H1 (cell line): ENCODE data around the gene MGLL. TPM values are rescaled to one million over a fixed set of nuclear protein-coding genes. Genes with fewer than 3 reads are reported as not detected.

Experiments used
- EGR1 ChIP-seq: IDR thresholded peaks from 2 replicates; pipeline ENCODE4 v1.6.1; 2011; ENCODE audit warnings: low read depth, low read length, borderline replicate concordance
- HDAC6 ChIP-seq: IDR thresholded peaks from one replicate; pipeline ENCODE4 v1.7.1; 2012; ENCODE audit warnings: low read depth, mild to moderate bottlenecking, inconsistent platforms, low read length, moderate library complexity
- polyA plus RNA-seq, 7 experiments: library from polyadenylated mRNA; depleted of rRNA in 3 of 7; stranded (reverse) in 5 of 7; unstranded in 2 of 7; fragments of >200 nt in 5 of 7; fragments of 200-250 nt in 2 of 7; gene quantifications; 1 replicate in 5 of 7; 2 replicates in 1 of 7; 4 replicates in 1 of 7; pipeline versions ENCODE4 v1.2.1 to v1.2.3, GENCODE V29; 2011 to 2013; ENCODE audit warnings: missing spikeins in 2 of 7, mixed read lengths in 2 of 7
- total RNA-seq: library from RNA; stranded (reverse); fragmentation: NEBNext Ultra II Directional; extraction: Animal tissue kit (Norgen Biotek cat#: 25700); gene quantifications from 2 replicates; pipeline ENCODE4 v1.2.1, GENCODE V29; 2021

MGLL gene
- total and polyA plus RNA-seq, 2 of the 8 experiments (the other 6 are each of a cell fraction or from before 2014, with no cell fraction given), result 0.05 to 0.34 TPM

DNA sequence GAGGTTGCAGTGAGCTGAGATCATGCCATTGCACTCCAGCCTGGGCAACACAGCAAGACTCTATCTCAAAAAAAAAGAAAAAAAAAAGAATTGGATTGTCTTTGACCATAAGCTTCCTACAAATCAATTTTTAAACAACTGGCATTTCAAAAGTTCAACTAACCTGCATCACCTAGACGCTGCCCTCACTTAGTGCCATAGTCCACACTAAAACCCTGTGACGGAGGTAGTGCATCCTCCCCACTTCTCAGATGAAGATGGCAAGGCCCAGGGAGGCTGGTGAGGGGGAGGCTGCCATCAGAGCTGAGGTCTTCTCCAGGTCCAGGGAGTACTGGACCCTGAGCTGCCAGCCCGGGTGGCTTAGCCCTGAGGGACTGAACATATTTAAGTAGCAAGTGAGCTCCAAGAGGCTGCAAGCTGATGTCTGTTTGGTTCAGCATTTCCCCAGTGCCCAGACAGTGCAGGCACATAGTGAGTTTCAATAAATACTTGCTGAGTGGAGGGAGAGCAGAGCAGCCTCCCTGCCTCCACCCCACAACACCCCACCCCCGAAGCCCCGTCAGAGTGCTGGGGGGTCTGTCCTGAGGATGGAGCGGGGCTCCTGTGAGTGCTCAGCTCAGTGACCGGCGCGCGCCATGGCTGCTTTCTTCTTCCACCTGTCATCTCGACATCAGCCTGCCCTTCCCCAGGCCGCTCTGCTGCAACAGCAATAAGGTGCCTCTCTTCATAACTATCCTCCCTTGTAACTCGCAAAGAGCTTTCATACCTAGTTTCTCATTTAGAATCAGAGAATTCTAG is 52.8 kb downstream of the MGLL start (continued):
- no peak for TF ChIP-seq HDAC6
- no peak for TF ChIP-seq EGR1
- TF ChIP-seq, all 59 proteins: peak for 0
